Measurements from ENCODE around the gene ACTR6.
"Not testable (repeated sequence)": the region's sequence is repeated elsewhere in the genome, so short reads cannot be mapped to it uniquely, and the experiment has no call there.

Gene ACTR6

DNA sequence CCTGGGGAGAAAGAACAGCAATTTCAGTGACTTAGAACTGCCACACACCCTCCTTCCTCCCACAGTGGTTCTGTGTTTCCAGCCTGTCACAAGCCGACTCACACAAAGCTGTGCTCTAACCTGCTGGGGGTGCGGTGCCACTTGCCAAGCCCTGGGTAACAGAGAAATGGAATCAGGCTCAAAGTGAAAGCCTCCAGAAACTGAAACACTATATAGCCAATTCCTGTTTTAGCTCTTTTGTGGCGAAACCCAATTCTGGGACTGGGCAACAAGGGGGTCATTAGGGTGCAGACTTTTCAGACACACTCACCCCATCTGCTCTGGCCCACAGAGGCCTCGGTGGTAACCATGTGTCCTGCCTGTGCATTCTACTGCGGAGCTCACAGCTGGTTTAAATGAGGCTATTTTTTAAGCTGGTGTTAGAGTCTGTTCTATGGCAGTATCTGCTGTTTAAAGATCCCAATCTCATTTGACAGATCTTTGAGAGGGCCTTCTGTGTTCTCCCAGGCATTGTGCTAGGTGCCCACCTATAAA is 15.2 kb upstream of the ACTR6 start:
- DNase-seq, result no peak

GRCh38 chr12:100186071-100186470 is 14.5 kb upstream of the ACTR6 start:
- DNase-seq, result no peak

- DNase-seq, result no peak
Observed at GRCh38 chr12:100187068-100187467, 13.5 kb upstream of the ACTR6 start.

GRCh38 chr12:100187857-100188519 is 12.6 kb upstream of the ACTR6 start:
- DNase-seq, result no peak

DNA sequence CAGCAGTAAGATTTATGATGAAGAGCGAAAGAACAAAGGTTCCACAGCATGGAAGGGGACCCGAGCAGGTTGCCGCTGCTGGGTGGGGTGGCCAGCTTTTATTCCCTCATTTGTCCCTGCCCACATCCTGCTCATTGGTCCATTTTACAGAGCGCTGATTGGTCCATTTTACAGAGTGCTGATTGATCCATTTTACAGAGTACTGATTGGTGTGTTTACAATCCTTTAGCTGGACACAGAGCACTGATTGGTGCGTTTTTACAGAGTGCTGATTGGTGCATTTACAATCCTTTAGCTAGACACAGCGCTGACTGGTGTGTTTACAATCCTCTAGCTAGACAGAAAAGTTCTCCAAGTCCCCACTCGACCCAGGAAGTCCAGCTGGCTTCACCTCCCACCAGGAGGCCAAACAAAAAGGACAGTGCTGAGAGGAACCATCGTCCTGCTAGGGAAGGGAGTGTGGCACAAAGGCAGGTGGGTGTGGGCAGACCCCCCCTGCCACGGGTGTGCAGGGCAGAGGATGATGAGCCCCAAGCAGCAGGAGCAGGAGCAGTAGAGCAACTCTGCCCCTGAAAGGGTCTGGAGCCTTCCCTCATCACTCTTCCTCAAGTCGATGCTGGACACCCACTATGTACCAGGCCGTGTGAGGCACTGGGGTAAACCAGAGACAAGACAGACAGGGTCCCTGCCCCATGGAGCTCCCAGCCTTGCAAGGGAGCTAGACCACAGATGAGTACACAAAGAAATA is 11.6 kb upstream of the ACTR6 start:
- DNase-seq, result not testable (repeated sequence)

GRCh38 chr12:100189636-100190394 is 10.8 kb upstream of the ACTR6 start:
- DNase-seq, result no peak

DNA sequence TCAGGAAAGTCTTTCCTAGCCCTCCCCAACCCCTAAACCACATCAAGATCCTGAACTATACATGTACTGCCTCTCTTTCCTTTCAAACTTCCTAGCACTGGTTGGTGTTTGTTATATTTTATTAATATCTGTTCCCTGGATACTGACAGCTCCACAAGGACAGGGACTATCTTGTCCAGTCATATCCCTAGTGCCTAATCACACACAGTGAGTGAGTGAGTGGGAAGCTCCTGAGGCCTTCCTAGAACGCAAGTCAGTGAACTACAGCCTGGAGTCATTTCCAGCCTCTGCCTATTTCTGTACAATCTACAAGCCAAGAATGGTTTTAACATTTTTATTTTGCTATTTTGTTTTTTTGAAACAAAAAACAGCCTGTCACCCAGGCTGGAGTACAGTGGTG is 7.5 kb upstream of the ACTR6 start:
- DNase-seq, result no peak

- DNase-seq, result no peak
Observed at GRCh38 chr12:100197486-100197885, 3.1 kb upstream of the ACTR6 start.

DNA sequence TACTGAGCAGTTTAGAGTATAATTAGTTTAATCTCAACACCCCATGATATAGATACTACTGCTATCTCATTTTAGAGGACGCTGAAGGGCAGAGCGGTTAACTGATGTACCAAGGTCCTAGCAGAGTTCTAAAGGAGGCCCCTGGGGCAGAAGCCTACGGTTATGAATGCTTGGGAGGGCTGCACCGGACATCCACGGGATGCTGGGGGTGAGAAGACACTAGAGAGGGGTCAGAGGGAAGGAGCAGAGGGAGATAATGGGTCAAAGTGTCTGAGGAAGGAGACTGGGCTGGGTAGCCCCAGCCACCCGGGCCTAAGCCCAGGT is 1.6 kb upstream of the ACTR6 start:
- no peak for DNase-seq

- peak; percentile 62 for DNase-seq
Observed at GRCh38 chr12:100199347-100200149, 1.1 kb upstream of the ACTR6 start.

- no peak for DNase-seq
Observed at GRCh38 chr12:100201604-100202423, 1.2 kb downstream of the ACTR6 start.

GRCh38 chr12:100207311-100207710 is 6.7 kb downstream of the ACTR6 start:
- no peak for DNase-seq

GRCh38 chr12:100208834-100209233 is 8.2 kb downstream of the ACTR6 start:
- no peak for DNase-seq

GRCh38 chr12:100211698-100212097 is 11.1 kb downstream of the ACTR6 start:
- DNase-seq, result no peak

DNA sequence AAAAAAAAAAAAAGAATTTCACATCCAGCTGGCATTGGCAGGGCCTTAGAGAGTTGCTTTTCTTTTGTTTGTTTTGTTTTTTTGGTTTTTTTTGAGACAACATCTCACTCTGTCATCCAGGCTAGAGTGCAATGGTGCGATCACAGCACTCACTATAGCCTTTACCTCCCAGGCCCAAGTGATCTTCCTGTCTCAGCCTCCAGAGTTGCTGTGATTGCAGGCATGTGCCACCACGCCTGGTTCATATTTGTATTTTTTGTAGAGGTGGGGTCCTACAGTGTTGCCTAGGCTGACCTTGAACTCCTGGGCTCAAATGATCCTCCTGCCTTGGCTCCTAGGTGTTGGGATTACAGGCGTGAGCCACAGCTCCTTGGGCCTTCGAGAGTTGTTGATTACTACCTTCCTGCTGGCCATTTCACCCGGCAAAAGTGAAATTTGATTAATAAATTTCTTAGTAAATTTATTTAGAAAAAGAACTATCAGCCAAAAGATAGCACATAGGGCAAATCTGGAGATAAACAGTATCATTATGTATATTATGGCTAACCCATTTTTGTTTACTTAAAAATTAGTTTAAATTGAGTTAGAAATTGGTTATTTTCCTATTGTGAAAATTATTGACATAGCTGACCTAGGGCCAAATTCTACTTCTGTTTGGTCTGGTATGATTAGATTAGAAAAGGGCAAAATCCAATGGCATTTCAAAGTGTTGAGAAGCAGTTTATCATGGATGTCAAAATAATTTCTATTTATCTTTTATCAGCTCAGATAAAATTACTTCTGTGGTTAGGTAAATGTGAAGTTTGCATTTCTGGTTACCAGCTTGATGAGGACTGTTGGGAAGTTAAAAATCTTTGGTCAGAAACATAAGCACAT is 12.6 kb downstream of the ACTR6 start:
- DNase-seq, result no peak

GRCh38 chr12:100214518-100214917 is 13.9 kb downstream of the ACTR6 start:
- DNase-seq, result no peak

DNA sequence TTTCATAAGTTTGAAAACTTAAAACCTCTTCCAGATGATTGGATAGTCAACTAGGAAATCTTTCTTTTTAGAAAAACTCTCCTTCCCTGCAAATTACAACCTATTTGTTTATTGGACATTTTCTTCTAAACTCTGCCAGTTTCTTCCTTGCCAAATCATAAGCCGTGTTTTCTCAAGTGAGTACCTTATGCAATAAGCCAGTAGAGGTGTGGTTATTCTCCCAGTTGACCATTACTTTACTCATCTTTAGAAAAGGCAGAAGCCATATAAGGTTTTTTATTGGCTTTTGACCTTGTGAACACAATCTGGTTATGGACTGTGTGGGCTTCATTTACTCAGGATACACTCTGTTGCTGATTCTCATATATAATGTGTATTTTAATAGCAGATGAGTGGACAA is 14.6 kb downstream of the ACTR6 start:
- DNase-seq, result no peak

DNA sequence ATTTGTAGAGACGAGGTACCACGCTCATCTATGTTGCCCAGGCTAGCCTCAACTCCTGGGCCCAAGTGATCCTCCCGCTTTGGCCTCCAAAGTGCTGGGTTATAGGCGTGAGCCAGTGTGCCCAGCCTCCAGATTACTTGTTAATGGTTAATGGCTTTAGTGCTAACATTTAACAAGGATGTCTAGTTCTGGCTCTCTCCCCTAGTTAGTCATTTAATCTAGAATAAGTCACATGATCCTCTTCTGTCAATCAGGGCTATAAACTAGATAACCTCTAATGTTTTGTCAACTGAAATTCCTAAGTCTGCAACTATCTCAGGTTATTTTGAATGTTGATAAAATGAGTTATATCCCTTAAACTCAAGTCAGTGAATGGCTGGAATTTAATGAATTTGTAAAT is 15.7 kb downstream of the ACTR6 start:
- no peak for DNase-seq

DNA sequence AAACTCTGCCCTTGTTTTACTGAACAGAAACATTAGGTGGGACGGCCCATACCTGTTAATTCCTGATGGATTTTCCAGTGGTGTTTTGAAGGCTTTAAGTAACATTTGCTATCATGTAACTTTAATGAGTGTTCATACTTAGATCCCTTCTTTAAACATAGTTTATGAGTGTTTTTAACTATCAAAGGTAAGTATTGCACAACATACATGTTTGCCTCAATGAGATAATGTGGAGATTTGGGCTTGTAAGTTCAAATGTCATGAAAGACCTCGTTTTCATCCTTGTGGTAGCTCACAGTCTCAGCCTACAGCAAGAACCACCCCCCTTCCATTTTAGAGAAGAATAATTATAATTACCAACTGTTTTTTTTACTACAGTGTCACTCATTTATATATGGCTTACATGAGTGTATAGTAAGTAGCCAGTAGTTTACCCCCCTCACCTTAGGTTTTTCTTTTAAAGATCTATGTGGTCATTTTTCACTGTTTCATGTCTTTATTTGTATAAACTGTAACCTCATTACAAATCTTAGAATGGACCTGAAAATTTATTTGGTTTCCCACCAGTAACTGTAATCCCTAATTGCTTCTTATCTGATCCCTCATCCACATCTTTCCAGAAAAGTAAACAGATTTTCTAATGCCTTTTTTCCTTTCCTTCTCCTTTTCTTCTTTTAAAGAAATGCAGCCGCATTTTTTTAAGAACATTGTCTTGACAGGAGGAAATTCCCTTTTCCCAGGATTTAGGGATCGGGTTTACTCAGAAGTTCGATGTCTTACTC is 18.9 kb downstream of the ACTR6 start:
- no peak for DNase-seq

GRCh38 chr12:100221523-100221922 is 20.9 kb downstream of the ACTR6 start:
- DNase-seq, result no peak
